ENCODE data around the gene NDUFC2. TPM values are rescaled to one million over a fixed set of nuclear protein-coding genes. Genes with fewer than 3 reads are reported as not detected.
A peak's percentile ranks its signal among the peaks of the same experiment; 100 is the strongest.
"Not testable (repeated sequence)": the region's sequence is repeated elsewhere in the genome, so short reads cannot be mapped to it uniquely, and the experiment has no call there.

The NDUFC2 gene
- total RNA-seq, 1 donor from 2014 or later, result 106 TPM

- Histone ChIP-seq H3K27ac (no peak overlapping the region), H3K9me3 (no peaks in the 10 kb centered on the region), H3K4me1 (peaks cover 6% of the 10 kb centered on the region), H3K36me3 (no peaks in the 10 kb centered on the region), H3K27me3 (no peaks in the 10 kb centered on the region), H3K4me3 (no peak overlapping the region)
- no peak for DNase-seq (ENCODE audit: extremely low spot score in 2 of 2)
- intact Hi-C loops (cut with DNase I), result no loop called here
- no peak for TF ChIP-seq POLR2AphosphoS5 (IDR thresholded peaks at IDR 0.05; ENCODE audit: insufficient read depth in 1 of 2, low read depth in 1 of 2)
- no peak for TF ChIP-seq POLR2A (IDR thresholded peaks at IDR 0.05)
- TF ChIP-seq CTCF (IDR thresholded peaks at IDR 0.05), result no peak
Observed at GRCh38 chr11:78030429-78031325, 49.0 kb downstream of the NDUFC2 start.

GRCh38 chr11:78028423-78028822 is 51.2 kb downstream of the NDUFC2 start:
- H3K4me3 ChIP-seq; intact Hi-C loops (cut with DNase I); H3K36me3 ChIP-seq; H3K9me3 ChIP-seq; H3K4me1 ChIP-seq; H3K27me3 ChIP-seq; DNase-seq (ENCODE audit: extremely low spot score in 2 of 2); H3K27ac ChIP-seq: not testable (repeated sequence)

GRCh38 chr11:78027759-78028158 is 51.9 kb downstream of the NDUFC2 start:
- Histone ChIP-seq H3K27me3 (no peaks in the 10 kb centered on the region), H3K27ac (no peak overlapping the region), H3K36me3 (no peaks in the 10 kb centered on the region), H3K4me3 (no peak overlapping the region), H3K4me1 (peaks cover 6% of the 10 kb centered on the region), H3K9me3 (no peaks in the 10 kb centered on the region)
- TF ChIP-seq CTCF (IDR thresholded peaks at IDR 0.05) (no peak), POLR2AphosphoS5 (IDR thresholded peaks at IDR 0.05; ENCODE audit: insufficient read depth in 1 of 2, low read depth in 1 of 2) (no peak), POLR2A (IDR thresholded peaks at IDR 0.05) (no peak)
- no peak for DNase-seq (ENCODE audit: extremely low spot score in 2 of 2)
- intact Hi-C loops (cut with DNase I), result no loop called here

- intact Hi-C loops (cut with DNase I), result no loop called here
- no peak for DNase-seq (ENCODE audit: extremely low spot score in 2 of 2)
- peaks cover 1% of the 10 kb centered on the region for H3K4me1 ChIP-seq
- no peaks in the 10 kb centered on the region for H3K36me3 ChIP-seq
- no peak overlapping the region for H3K27ac ChIP-seq
- no peaks in the 10 kb centered on the region for H3K9me3 ChIP-seq
- no peak overlapping the region for H3K4me3 ChIP-seq
- H3K27me3 ChIP-seq, result no peaks in the 10 kb centered on the region
- no peak for TF ChIP-seq CTCF (IDR thresholded peaks at IDR 0.05)
- no peak for TF ChIP-seq POLR2AphosphoS5 (IDR thresholded peaks at IDR 0.05; ENCODE audit: insufficient read depth in 1 of 2, low read depth in 1 of 2)
- TF ChIP-seq POLR2A (IDR thresholded peaks at IDR 0.05), result no peak
Observed at GRCh38 chr11:78025378-78025777, 54.3 kb downstream of the NDUFC2 start.

- no peak for DNase-seq (ENCODE audit: extremely low spot score in 2 of 2)
- intact Hi-C loops (cut with DNase I), result no loop called here
- H3K4me1 ChIP-seq, result no peaks in the 10 kb centered on the region
- no peaks in the 10 kb centered on the region for H3K36me3 ChIP-seq
- peak overlapping the region; percentile 44 to 60 for H3K4me3 ChIP-seq
- no peak for TF ChIP-seq CTCF (IDR thresholded peaks at IDR 0.05)
- no peak for TF ChIP-seq POLR2A (IDR thresholded peaks at IDR 0.05)
- no peak for TF ChIP-seq POLR2AphosphoS5 (IDR thresholded peaks at IDR 0.05; ENCODE audit: insufficient read depth in 1 of 2, low read depth in 1 of 2)
- no peaks in the 10 kb centered on the region for H3K27me3 ChIP-seq
- no peaks in the 10 kb centered on the region for H3K9me3 ChIP-seq
- no peak overlapping the region for H3K27ac ChIP-seq
Observed at GRCh38 chr11:78023426-78023825, 56.2 kb downstream of the NDUFC2 start.

All from vagina (tissue), 2 donors.